ENCODE data around the gene HOXA11.

DNA sequence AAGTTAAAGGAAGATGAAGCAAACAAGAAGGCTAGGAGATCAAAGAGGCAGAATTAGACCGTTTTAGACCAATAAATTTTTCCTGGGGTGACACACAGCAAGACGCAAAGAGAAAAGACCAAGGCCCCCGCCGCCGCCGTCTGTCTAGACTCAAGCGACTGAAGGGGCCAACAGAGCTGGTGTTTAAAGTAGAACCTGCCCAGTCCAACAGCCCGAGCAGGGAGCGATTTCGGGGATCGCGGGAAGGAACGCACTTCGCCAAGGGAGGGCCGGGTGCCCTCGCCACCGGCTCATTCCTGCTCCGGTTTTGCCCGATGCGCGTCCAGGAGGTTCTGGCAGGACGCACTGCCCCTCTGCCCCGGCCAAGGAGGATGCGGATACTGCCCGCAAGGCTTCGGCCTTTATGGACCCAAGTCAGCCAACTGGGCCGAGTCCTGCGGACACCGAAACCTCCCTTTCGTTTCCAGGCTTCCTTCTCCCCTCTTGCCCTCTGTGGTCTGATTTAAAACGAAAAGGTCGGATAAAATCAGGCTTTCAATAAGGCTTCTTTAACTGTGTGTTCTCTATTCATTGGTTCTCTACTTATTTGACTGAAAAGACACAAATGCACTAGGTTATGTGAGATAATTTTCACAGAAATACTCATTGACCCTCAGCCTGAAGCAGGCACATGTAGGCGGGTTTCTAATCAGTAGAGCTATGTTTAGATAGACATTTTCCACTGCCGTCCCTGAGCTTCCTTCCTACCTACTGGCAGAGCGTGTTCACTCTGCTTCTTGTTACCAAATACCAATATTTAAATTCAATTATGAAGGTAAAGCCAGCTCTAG lies 26.4 kb downstream of the HOXA11 start:
- TF ChIP-seq POLR2A (IDR thresholded peaks at IDR 0.05), result no peak
- no peak for TF ChIP-seq POLR2AphosphoS5 (IDR thresholded peaks at IDR 0.05)
- TF ChIP-seq, protein P1, sequence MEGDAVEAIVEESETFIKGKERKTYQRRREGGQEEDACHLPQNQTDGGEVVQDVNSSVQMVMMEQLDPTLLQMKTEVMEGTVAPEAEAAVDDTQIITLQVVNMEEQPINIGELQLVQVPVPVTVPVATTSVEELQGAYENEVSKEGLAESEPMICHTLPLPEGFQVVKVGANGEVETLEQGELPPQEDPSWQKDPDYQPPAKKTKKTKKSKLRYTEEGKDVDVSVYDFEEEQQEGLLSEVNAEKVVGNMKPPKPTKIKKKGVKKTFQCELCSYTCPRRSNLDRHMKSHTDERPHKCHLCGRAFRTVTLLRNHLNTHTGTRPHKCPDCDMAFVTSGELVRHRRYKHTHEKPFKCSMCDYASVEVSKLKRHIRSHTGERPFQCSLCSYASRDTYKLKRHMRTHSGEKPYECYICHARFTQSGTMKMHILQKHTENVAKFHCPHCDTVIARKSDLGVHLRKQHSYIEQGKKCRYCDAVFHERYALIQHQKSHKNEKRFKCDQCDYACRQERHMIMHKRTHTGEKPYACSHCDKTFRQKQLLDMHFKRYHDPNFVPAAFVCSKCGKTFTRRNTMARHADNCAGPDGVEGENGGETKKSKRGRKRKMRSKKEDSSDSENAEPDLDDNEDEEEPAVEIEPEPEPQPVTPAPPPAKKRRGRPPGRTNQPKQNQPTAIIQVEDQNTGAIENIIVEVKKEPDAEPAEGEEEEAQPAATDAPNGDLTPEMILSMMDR (IDR thresholded peaks at IDR 0.05), result no peak
- no peak for TF ChIP-seq EP300 (IDR thresholded peaks at IDR 0.05)
